Fibroblast of villous mesenchyme (primary cell): ENCODE measurements around the gene CSTPP1. TPM values are rescaled to one million over a fixed set of nuclear protein-coding genes. Genes with fewer than 3 reads are reported as not detected.
A peak's percentile ranks its signal among the peaks of the same experiment; 100 is the strongest.

Experiments
- DNase-seq: peaks from one replicate; pipeline ENCODE4 v3.0.0-alpha.2; 2010; ENCODE audit warnings: low read depth
- H3K4me3 ChIP-seq: 2 replicates; pipeline ENCODE4 v1.5.1; 2011; ENCODE audit warnings: low read depth, mild to moderate bottlenecking, low read length
- total RNA-seq: library from RNA; depleted of rRNA; stranded (reverse); fragments of >200 nt; gene quantifications from 2 replicates; pipeline ENCODE4 v1.2.3, GENCODE V29; 2012
- TF ChIP-seq, protein P1 (sequence below): IDR thresholded peaks from 2 replicates; pipeline ENCODE4 v1.5.1; 2012; ENCODE audit warnings: low read depth, mild to moderate bottlenecking, low read length; ENCODE audit not compliant: insufficient read depth

CSTPP1 gene
- total RNA-seq, 1 donor, result 30.2 TPM

DNA sequence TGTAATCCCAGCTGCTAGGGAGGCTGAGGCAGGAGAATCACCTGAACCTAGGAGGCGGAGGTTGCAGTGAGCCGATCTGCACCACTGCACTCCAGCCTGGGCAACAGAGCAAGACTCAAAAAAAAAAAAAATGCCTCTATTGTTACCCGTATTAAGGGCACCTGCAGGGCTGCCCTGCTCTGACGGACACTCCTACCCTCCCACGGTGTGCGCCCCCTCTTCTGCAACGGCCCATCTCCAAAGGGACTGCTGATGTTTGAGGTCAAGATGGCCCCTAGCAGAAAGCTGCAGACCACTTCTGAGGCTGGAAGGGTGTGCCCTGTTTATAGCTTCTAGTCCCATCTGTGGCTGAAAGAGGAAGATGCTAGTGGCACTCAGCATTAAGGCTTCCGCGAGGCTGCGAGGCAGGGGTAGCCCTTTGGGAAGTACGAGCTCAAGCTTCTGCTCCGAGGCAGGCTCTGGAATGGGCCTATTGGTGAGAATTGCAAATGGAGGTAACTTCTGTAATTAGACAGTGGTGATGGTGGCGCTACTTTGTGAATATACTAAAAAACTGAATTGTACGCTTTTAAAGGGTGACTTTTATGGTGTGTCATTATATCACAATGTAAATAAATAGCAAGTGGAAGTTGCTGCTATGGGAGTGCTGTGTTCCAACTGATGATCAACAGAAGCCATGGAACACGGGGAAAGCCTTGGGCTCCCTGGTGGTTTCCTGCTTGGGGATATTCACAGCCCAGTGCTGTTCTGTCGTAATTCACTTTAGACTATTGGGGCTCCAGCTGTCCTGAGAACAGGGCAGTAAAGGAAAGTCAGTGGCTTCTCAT lies 215.8 kb downstream of the CSTPP1 start:
- no peak overlapping the region for H3K4me3 ChIP-seq
- TF ChIP-seq, protein P1, sequence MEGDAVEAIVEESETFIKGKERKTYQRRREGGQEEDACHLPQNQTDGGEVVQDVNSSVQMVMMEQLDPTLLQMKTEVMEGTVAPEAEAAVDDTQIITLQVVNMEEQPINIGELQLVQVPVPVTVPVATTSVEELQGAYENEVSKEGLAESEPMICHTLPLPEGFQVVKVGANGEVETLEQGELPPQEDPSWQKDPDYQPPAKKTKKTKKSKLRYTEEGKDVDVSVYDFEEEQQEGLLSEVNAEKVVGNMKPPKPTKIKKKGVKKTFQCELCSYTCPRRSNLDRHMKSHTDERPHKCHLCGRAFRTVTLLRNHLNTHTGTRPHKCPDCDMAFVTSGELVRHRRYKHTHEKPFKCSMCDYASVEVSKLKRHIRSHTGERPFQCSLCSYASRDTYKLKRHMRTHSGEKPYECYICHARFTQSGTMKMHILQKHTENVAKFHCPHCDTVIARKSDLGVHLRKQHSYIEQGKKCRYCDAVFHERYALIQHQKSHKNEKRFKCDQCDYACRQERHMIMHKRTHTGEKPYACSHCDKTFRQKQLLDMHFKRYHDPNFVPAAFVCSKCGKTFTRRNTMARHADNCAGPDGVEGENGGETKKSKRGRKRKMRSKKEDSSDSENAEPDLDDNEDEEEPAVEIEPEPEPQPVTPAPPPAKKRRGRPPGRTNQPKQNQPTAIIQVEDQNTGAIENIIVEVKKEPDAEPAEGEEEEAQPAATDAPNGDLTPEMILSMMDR, result no peak
- peak; percentile 36 for DNase-seq

DNA sequence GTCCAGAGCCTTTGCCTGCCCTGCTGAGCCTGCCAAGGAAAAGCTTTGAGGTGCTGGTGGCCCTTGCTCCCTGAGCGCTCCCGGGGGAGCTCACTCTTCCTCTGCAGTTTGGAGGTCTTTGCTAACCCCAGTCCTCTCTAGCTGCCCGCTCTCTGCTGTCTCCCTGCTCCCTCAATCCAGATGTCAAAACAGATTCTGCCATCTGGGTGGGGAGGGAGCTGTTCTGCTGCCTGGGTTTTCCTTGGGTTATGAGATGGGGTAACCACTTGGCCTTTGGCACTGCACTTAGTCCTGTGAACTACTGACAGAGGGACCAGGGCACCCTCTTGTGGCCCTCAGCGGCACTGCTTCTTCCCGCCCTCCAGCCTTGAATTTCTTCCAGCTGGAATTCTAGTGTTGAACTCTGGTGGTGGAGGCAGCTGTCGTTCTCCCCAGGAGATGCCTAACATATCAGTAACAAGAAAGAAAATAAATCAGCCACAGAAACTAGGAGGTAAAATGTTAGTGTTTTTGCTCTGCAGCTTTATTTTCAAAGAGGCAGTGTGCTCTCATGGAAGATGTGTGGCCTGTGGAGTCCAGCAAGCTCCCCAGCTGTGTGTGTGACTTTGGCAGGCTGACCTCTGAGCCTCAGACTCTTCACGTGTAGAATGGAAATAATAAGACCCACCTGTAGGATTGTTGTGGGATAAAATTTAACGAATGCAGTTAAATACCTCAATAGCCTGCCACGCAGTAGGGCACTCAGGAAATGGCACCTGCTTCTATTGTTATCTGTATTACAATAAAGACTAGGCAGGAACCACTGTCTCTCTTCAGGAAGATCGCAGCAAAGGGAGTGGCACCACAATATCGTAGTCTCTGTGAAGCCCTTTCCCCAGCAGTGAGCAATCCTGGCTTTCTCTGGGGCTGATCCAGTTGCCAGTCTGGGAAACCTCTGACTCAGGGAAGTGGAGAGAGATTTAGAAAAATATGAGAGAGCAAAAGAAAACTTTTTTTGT lies 216.7 kb downstream of the CSTPP1 start:
- TF ChIP-seq, protein P1, result peak; percentile 100
- H3K4me3 ChIP-seq, result no peak overlapping the region

DNA sequence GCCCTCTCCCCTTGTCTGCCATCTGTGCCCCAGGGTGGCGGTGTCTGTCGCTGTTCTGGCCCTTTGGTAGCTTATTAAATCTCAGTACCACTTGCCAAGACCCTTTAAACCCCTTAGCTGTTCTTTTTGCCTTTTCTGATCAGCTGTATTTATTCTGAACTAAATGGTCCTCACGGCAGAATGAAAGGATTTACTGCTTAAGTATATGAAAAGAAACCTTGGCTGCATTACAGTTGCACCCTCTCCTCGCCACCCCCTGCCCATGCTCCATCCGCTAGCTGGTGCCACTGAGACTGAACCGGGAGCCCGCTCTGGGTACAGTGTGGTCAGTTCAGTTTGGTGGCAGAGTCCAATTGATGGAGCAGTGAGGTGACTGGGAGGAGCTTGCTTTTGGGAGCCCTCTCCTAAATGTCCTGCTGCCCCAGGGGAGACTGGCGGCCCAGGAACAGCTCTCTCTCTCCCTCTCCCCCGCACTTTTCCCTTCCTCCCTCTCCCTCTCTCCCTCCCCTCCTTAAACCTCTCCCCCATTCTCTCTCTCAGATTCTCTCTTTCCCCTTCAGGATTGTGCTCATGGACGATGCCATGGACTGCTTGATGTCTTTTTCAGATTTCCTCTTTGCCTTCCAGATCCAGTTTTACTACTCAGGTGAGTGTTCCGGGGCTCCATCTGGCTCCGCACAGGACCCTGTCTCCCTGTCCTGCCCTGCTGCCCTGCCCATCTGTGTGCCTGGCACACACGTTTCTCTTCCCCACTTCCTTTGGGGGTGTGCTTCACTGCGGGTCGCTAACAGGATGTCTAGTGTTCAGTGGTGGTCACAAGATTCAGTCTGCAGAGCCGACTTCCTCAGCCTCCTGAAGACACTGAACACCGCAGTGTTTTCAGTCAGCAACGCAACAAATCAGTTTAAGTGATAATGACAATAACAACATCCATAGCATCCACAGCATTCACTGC lies 218.3 kb downstream of the CSTPP1 start:
- DNase-seq, result no peak
- TF ChIP-seq, protein P1, result no peak
- no peak overlapping the region for H3K4me3 ChIP-seq

More for the DNA sequence above, 216.7 kb downstream of the CSTPP1 start:
- DNase-seq, result peak; percentile 85

DNA sequence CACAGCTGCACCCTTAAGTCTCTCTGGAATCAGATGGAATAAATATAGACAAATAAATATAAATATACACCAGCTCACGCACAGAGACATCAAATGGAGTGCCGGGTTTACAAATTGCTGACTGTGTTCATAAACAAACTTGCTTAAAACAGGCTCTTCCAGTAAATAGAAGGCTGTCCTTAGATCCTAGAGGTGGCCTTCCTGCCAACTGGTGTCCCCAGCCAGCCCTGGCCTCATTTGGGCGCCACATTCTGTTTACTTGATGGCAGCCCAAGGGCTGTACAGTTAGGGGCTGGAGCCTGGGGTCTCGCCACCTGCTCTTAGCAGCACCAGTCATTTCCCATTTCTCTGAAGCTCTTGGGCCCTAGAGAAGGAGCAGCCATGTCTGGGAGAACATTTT lies 219.3 kb downstream of the CSTPP1 start:
- TF ChIP-seq, protein P1, result no peak
- no peak for DNase-seq
- H3K4me3 ChIP-seq, result no peak overlapping the region

DNA sequence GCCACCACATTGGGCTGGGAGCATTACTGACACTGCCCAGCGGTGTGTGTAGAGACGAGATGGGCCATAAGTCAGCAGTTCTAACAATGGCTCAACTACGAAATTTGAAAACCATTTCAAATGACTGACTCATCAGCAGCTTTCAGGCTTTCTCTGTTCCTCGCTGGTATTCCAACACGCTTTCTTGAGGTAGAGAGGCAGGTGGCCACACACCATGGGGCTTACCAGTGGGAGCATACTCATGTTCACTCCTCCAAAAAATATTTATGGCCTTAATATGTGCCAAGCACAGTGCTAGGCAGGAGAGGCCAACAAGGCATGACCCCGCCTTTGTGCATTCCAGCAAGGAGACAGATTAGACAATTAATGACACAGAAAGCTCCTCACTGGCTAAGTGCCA lies 219.8 kb downstream of the CSTPP1 start:
- TF ChIP-seq, protein P1, result no peak
- no peak for DNase-seq
- H3K4me3 ChIP-seq, result no peak overlapping the region

DNA sequence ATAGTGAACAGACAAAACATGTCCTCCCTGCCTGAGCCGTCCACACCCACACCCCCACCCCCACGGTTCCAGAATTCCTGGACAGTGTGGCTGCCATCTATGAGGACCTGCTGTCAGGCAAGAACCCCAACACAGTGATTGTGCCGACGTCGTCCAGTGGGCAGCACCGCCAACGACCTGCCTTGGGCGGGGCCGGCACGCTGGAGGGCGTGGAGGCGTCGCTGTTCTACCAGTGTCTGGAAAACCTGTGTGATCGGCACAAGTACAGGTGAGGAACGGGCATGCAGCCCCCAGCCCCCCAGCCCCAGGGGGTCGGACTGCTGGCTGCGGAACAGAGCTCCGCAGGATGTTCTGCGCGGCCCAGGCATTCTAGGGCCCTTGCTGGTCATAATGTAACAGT lies 220.4 kb downstream of the CSTPP1 start:
- DNase-seq, result no peak
- TF ChIP-seq, protein P1, result no peak
- H3K4me3 ChIP-seq, result no peak overlapping the region
